SK-N-SH (cell line): Measurements from ENCODE around the gene ARHGAP42. TPM values are rescaled to one million over a fixed set of nuclear protein-coding genes. Genes with fewer than 3 reads are reported as not detected.

Source experiments
- CTCF ChIA-PET: fragments of 300-600, 350-600 bp; formaldehyde crosslinking; extraction: SDS; loops from one replicate; lab custom pipeline; 2021; lab: Yijun Ruan, JAX
- POLR2A ChIA-PET: fragments of 350-600 bp; sonication (Branson Sonifier 250); formaldehyde crosslinking; extraction: SDS; loops from one replicate; lab custom pipeline; 2020; ENCODE audit warnings: antibody characterized with exemption, inconsistent platforms; lab: Yijun Ruan, JAX
- DNase-seq: peaks from one replicate; pipeline ENCODE4 v3.0.0; 2012
- H2AFZ ChIP-seq: fragments of 200-600 bp; sonication (generic); 2 replicates; pipeline ENCODE4 v1.8.1; 2016; ENCODE audit warnings: antibody characterized with exemption, mild to moderate bottlenecking, low read depth
- H3F3A ChIP-seq: fragments of 200-600 bp; sonication (generic); replicated peaks from 2 replicates; pipeline ENCODE3; 2016; ENCODE audit warnings: antibody characterized with exemption, mild to moderate bottlenecking; ENCODE audit not compliant: insufficient read depth
- H3K27ac ChIP-seq, 2 experiments: fragments of 200-500 bp in 1 of 2; fragments of 200-600 bp in 1 of 2; sonication (Bioruptor generic) in 1 of 2; sonication (generic), shearing (Covaris generic) in 1 of 2; 2 replicates each; pipeline versions ENCODE4 v1.5.1 to v1.6.1; 2014 to 2016; ENCODE audit warnings: low read depth in 2 of 2, inconsistent platforms in 1 of 2, low read length in 1 of 2, mild to moderate bottlenecking in 1 of 2, mixed read lengths in 1 of 2
- H3K27me3 ChIP-seq: fragments of 200-600 bp; sonication (generic), shearing (Covaris generic); 2 replicates; pipeline ENCODE4 v1.6.1; 2016; ENCODE audit warnings: mixed run types; ENCODE audit not compliant: insufficient read depth
- H3K36me3 ChIP-seq, 2 experiments: fragments of 200-500 bp in 1 of 2; fragments of 200-600 bp in 1 of 2; sonication (Bioruptor generic) in 1 of 2; sonication (generic) in 1 of 2; replicated peaks in 1 of 2; 2 replicates each; pipeline versions ENCODE3 to v1.5.1; 2014 to 2016; ENCODE audit warnings: low read length in 1 of 2, mild to moderate bottlenecking in 1 of 2; ENCODE audit not compliant: insufficient read depth in 2 of 2, control insufficient read depth in 1 of 2
- H3K4me1 ChIP-seq, 2 experiments: fragments of 200-500 bp in 1 of 2; fragments of 200-600 bp in 1 of 2; sonication (Bioruptor generic) in 1 of 2; sonication (generic), shearing (Covaris generic) in 1 of 2; 2 replicates each; pipeline versions ENCODE4 v1.5.1 to v1.6.1; 2014 to 2016; ENCODE audit warnings: low read depth in 1 of 2, low read length in 1 of 2, mixed run types in 1 of 2; ENCODE audit not compliant: insufficient read depth in 2 of 2, control insufficient read depth in 1 of 2
- H3K4me2 ChIP-seq: fragments of 200-600 bp; sonication (generic), shearing (Covaris generic); 2 replicates; pipeline ENCODE4 v1.6.1; 2017; ENCODE audit warnings: mixed run types
- H3K4me3 ChIP-seq, 2 experiments: fragments of 200-500 bp in 1 of 2; fragments of 200-600 bp in 1 of 2; sonication (Bioruptor generic) in 1 of 2; sonication (generic), shearing (Covaris generic) in 1 of 2; 2 replicates each; pipeline versions ENCODE4 v1.5.1 to v1.8.1; 2014 to 2016; ENCODE audit warnings: low read depth in 2 of 2, inconsistent platforms in 1 of 2, low read length in 1 of 2, mild to moderate bottlenecking in 1 of 2, mixed read lengths in 1 of 2, moderate library complexity in 1 of 2
- H3K79me2 ChIP-seq: fragments of 200-600 bp; sonication (generic); 2 replicates; pipeline ENCODE4 v1.8.1; 2017; ENCODE audit warnings: mild to moderate bottlenecking; ENCODE audit not compliant: insufficient read depth
- H3K9ac ChIP-seq: fragments of 200-600 bp; sonication (generic); 2 replicates; pipeline ENCODE4 v1.6.1; 2017; ENCODE audit warnings: mixed run types
- H3K9me2 ChIP-seq: fragments of 200-600 bp; sonication (generic); 2 replicates; pipeline ENCODE4 v1.6.1; 2017; ENCODE audit warnings: mixed run types
- H3K9me3 ChIP-seq: fragments of 200-600 bp; sonication (generic); 2 replicates; pipeline ENCODE4 v1.6.1; 2017; ENCODE audit warnings: mixed run types, mild to moderate bottlenecking, moderate library complexity
- H4K20me1 ChIP-seq: fragments of 200-600 bp; sonication (generic); 2 replicates; pipeline ENCODE4 v1.6.1; 2017; ENCODE audit warnings: mild to moderate bottlenecking, mixed run types; ENCODE audit not compliant: insufficient read depth
- FOXM1 ChIP-seq: IDR thresholded peaks from 2 replicates; pipeline ENCODE4 v1.4.0; 2012; ENCODE audit warnings: low read depth, mild to moderate bottlenecking
- GABPA ChIP-seq: IDR thresholded peaks from 2 replicates; pipeline ENCODE4 v1.4.0; 2012; ENCODE audit warnings: low read depth, mild to moderate bottlenecking
- NRF1 ChIP-seq: IDR thresholded peaks from 2 replicates; pipeline ENCODE4 v1.6.1; 2012; ENCODE audit warnings: low read depth, mild to moderate bottlenecking, low read length
- POLR2AphosphoS5 ChIP-seq: IDR thresholded peaks from 2 replicates; pipeline ENCODE4 v1.6.1; 2012; ENCODE audit warnings: low read depth, low read length
- RXRA ChIP-seq: IDR thresholded peaks from 2 replicates; pipeline ENCODE4 v1.4.0; 2012; ENCODE audit warnings: low read depth, mild to moderate bottlenecking, borderline replicate concordance
- YY1 ChIP-seq: IDR thresholded peaks from 2 replicates; pipeline ENCODE4 v1.4.0; 2012; ENCODE audit warnings: low read depth, mild to moderate bottlenecking
- WGBS: methylation state at CpG from one replicate; pipeline ENCODE4 v1.1.6; 2017; ENCODE audit warnings: low lambda C conversion rate; 5-methylcytosine and 5-hydroxymethylcytosine counted together
- polyA plus RNA-seq, 3 experiments: library from polyadenylated mRNA; depleted of rRNA; stranded (reverse); fragments of >200 nt; gene quantifications; 2 replicates each; pipeline ENCODE4 v1.2.3, GENCODE V29; 2012
- TF ChIP-seq, protein P1 (sequence below): IDR thresholded peaks from 2 replicates; pipeline ENCODE4 v1.4.0; 2012; ENCODE audit warnings: low read depth, borderline replicate concordance
- TF ChIP-seq, protein P2 (sequence below): IDR thresholded peaks from 2 replicates; pipeline ENCODE4; 2012
- TF ChIP-seq, protein P3 (sequence below): IDR thresholded peaks from 2 replicates; pipeline ENCODE4 v1.4.0; 2012; ENCODE audit warnings: low read depth
- TF ChIP-seq, protein P4 (sequence below): IDR thresholded peaks from 2 replicates; pipeline ENCODE4 v1.6.1; 2012; ENCODE audit warnings: mild to moderate bottlenecking, low read depth, low read length, moderate library complexity
- TF ChIP-seq, protein P5 (sequence below): fragments of 150-350 bp; IDR thresholded peaks from 2 replicates; pipeline ENCODE4 v1.6.1; 2016; ENCODE audit warnings: mild to moderate bottlenecking, low read depth, low read length

The ARHGAP42 gene
- polyA plus RNA-seq, 1 of the 3 experiments (the other 2 are of a cell fraction): 0.02 TPM

DNA sequence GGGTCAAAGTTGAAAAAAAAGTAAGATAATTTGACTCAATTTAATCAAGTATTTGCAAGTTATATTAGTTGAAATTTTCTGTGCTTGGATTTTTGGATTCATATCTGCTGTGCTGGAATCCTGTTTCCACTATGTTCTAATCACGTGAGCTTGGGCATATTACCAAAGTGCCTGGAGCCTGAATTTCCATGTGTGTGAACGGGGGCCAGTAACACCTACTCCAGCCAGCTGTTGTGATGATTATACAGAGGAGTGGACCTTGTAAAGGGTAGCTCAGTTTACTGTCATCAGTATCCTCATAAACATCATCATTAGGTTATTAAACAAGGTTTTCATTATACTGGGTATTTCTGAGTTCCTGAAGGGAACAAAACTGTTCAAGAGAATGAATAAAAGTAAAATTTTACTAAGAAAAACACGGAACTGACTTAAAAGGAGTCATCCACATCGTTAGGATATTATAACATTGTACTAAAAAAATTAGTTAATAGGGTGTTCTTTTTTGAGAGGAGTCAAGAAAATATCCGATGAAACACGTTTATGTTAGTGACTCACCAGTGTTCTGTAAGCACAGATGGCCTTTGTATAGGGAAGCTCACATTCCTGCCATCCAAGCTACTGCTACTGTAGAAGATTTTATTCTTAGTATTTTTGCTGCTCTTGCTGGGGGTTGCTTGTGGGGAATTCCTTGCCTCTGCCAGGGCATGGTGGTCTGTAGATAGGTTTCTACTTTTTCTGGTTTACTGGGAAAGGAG is 144.1 kb downstream of the ARHGAP42 start:
- no peaks in the 10 kb centered on the region for H3K4me1 ChIP-seq
- 2% methylated on average over 6 of the region's 6 CpGs for WGBS
- H3K9me3 ChIP-seq: no peaks in the 10 kb centered on the region
- H3K9me2 ChIP-seq: no peaks in the 10 kb centered on the region
- POLR2A ChIA-PET: no interaction called here
- H2AFZ ChIP-seq: no peak overlapping the region
- H3K4me2 ChIP-seq: no peak overlapping the region
- H3K4me3 ChIP-seq: no peak overlapping the region
- H3K79me2 ChIP-seq: no peaks in the 10 kb centered on the region
- no peak for DNase-seq
- no peaks in the 10 kb centered on the region for H4K20me1 ChIP-seq
- TF ChIP-seq, protein P1, sequence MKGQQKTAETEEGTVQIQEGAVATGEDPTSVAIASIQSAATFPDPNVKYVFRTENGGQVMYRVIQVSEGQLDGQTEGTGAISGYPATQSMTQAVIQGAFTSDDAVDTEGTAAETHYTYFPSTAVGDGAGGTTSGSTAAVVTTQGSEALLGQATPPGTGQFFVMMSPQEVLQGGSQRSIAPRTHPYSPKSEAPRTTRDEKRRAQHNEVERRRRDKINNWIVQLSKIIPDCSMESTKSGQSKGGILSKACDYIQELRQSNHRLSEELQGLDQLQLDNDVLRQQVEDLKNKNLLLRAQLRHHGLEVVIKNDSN: no peak
- TF ChIP-seq YY1 (no peak), FOXM1 (no peak), POLR2AphosphoS5 (no peak), NRF1 (no peak), RXRA (no peak), GABPA (no peak)
- TF ChIP-seq, protein P2, sequence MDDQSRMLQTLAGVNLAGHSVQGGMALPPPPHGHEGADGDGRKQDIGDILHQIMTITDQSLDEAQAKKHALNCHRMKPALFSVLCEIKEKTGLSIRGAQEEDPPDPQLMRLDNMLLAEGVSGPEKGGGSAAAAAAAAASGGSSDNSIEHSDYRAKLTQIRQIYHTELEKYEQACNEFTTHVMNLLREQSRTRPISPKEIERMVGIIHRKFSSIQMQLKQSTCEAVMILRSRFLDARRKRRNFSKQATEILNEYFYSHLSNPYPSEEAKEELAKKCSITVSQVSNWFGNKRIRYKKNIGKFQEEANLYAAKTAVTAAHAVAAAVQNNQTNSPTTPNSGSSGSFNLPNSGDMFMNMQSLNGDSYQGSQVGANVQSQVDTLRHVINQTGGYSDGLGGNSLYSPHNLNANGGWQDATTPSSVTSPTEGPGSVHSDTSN: no peak
- TF ChIP-seq, protein P3, sequence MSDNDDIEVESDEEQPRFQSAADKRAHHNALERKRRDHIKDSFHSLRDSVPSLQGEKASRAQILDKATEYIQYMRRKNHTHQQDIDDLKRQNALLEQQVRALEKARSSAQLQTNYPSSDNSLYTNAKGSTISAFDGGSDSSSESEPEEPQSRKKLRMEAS: no peak
- TF ChIP-seq, protein P4, sequence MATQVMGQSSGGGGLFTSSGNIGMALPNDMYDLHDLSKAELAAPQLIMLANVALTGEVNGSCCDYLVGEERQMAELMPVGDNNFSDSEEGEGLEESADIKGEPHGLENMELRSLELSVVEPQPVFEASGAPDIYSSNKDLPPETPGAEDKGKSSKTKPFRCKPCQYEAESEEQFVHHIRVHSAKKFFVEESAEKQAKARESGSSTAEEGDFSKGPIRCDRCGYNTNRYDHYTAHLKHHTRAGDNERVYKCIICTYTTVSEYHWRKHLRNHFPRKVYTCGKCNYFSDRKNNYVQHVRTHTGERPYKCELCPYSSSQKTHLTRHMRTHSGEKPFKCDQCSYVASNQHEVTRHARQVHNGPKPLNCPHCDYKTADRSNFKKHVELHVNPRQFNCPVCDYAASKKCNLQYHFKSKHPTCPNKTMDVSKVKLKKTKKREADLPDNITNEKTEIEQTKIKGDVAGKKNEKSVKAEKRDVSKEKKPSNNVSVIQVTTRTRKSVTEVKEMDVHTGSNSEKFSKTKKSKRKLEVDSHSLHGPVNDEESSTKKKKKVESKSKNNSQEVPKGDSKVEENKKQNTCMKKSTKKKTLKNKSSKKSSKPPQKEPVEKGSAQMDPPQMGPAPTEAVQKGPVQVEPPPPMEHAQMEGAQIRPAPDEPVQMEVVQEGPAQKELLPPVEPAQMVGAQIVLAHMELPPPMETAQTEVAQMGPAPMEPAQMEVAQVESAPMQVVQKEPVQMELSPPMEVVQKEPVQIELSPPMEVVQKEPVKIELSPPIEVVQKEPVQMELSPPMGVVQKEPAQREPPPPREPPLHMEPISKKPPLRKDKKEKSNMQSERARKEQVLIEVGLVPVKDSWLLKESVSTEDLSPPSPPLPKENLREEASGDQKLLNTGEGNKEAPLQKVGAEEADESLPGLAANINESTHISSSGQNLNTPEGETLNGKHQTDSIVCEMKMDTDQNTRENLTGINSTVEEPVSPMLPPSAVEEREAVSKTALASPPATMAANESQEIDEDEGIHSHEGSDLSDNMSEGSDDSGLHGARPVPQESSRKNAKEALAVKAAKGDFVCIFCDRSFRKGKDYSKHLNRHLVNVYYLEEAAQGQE: no peak
- TF ChIP-seq, protein P5, sequence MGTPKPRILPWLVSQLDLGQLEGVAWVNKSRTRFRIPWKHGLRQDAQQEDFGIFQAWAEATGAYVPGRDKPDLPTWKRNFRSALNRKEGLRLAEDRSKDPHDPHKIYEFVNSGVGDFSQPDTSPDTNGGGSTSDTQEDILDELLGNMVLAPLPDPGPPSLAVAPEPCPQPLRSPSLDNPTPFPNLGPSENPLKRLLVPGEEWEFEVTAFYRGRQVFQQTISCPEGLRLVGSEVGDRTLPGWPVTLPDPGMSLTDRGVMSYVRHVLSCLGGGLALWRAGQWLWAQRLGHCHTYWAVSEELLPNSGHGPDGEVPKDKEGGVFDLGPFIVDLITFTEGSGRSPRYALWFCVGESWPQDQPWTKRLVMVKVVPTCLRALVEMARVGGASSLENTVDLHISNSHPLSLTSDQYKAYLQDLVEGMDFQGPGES: no peak
- CTCF ChIA-PET: no interaction called here
- H3K27ac ChIP-seq: no peak overlapping the region
- H3F3A ChIP-seq: no peaks in the 10 kb centered on the region
- H3K27me3 ChIP-seq: peaks cover 22% of the 10 kb centered on the region; the same call in 1 of the 2 replicates
- H3K36me3 ChIP-seq: no peaks in the 10 kb centered on the region
- H3K9ac ChIP-seq: no peak overlapping the region
